ENCODE data around the gene SNAP29. TPM values are rescaled to one million over a fixed set of nuclear protein-coding genes. Genes with fewer than 3 reads are reported as not detected.
"Not testable (repeated sequence)": the region's sequence is repeated elsewhere in the genome, so short reads cannot be mapped to it uniquely, and the experiment has no call there.

The SNAP29 gene
- total RNA-seq, 1 donor from 2014 or later = 18.3 TPM

GRCh38 chr22:20813056-20813455 is 45.8 kb upstream of the SNAP29 start:
- no peak for TF ChIP-seq CTCF (IDR thresholded peaks at IDR 0.05; ENCODE audit: insufficient read depth, low read length, poor library complexity, severe bottlenecking)

GRCh38 chr22:20814221-20814808 is 44.5 kb upstream of the SNAP29 start:
- TF ChIP-seq CTCF (IDR thresholded peaks at IDR 0.05; ENCODE audit: insufficient read depth, low read length, poor library complexity, severe bottlenecking) = no peak
- peaks cover 1% of the 10 kb centered on the region for H3K36me3 ChIP-seq (ENCODE audit: control insufficient read depth, insufficient read depth, low read length)
- no peaks in the 10 kb centered on the region for H3K27me3 ChIP-seq (ENCODE audit: control insufficient read depth, insufficient read depth, low read length)
- no peak overlapping the region for H3K4me3 ChIP-seq (ENCODE audit: low read depth, low read length)
- no peak for DNase-seq (ENCODE audit: low read depth)

More at GRCh38 chr22:20813056-20813455, 45.8 kb upstream of the SNAP29 start:
- Histone ChIP-seq H3K36me3 (ENCODE audit: control insufficient read depth, insufficient read depth, low read length) (peaks cover 1% of the 10 kb centered on the region), H3K27me3 (ENCODE audit: control insufficient read depth, insufficient read depth, low read length) (no peaks in the 10 kb centered on the region), H3K4me3 (ENCODE audit: low read depth, low read length) (no peak overlapping the region)
- no peak for DNase-seq (ENCODE audit: low read depth)

GRCh38 chr22:20815477-20816050 is 43.2 kb upstream of the SNAP29 start:
- DNase-seq (ENCODE audit: low read depth) = no peak
- no peaks in the 10 kb centered on the region for H3K27me3 ChIP-seq (ENCODE audit: control insufficient read depth, insufficient read depth, low read length)
- peaks cover 1% of the 10 kb centered on the region for H3K36me3 ChIP-seq (ENCODE audit: control insufficient read depth, insufficient read depth, low read length)
- no peak for TF ChIP-seq CTCF (IDR thresholded peaks at IDR 0.05; ENCODE audit: insufficient read depth, low read length, poor library complexity, severe bottlenecking)
- H3K4me3 ChIP-seq (ENCODE audit: low read depth, low read length) = no peak overlapping the region

GRCh38 chr22:20816559-20816958 is 42.2 kb upstream of the SNAP29 start:
- H3K4me3 ChIP-seq (ENCODE audit: low read depth, low read length) = no peak overlapping the region
- no peak for TF ChIP-seq CTCF (IDR thresholded peaks at IDR 0.05; ENCODE audit: insufficient read depth, low read length, poor library complexity, severe bottlenecking)
- no peaks in the 10 kb centered on the region for H3K27me3 ChIP-seq (ENCODE audit: control insufficient read depth, insufficient read depth, low read length)
- peaks cover 1% of the 10 kb centered on the region for H3K36me3 ChIP-seq (ENCODE audit: control insufficient read depth, insufficient read depth, low read length)
- no peak for DNase-seq (ENCODE audit: low read depth)

DNA sequence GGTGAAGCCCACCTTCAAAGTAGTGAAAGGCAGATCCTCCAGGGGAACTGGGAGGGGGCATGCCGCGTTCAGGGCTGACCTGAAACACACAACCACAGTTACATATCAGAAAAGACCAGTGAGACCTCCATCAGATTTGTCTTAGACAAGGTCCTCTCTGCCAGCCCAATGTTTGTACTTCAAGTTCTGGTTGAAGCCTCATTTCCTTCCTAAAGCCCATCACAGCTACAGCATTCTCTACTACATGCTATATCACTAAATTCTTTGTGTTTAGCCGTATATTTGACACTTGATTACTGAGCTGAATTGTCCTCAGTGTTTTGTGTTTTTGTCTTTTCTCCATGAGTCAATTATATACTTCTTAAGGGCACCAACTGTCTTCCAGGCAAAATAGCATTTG is 40.3 kb upstream of the SNAP29 start:
- Histone ChIP-seq H3K4me3 (ENCODE audit: low read depth, low read length) (no peak overlapping the region), H3K27me3 (ENCODE audit: control insufficient read depth, insufficient read depth, low read length) (no peaks in the 10 kb centered on the region), H3K36me3 (ENCODE audit: control insufficient read depth, insufficient read depth, low read length) (no peaks in the 10 kb centered on the region)
- DNase-seq (ENCODE audit: low read depth) = no peak
- no peak for TF ChIP-seq CTCF (IDR thresholded peaks at IDR 0.05; ENCODE audit: insufficient read depth, low read length, poor library complexity, severe bottlenecking)

DNA sequence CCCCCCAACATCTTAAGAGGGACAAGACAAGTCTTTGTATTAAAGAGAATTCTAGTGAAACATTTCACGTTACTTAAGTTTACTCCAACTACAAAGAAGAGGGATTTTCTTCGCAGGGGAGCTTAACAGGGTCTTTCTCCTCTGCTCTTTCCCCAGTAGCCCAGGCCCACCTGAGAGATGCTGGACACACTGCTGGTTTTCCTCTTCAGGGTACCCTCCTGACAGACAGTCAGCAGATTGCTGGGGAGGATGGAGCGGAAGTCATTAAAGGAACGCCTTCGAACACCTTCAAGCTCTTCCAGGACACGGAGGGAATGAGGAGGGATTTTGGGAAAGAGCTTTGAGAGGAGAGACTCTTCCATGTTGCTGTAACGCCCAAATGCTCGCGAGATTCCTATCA is 39.3 kb upstream of the SNAP29 start:
- no peak for TF ChIP-seq CTCF (IDR thresholded peaks at IDR 0.05; ENCODE audit: insufficient read depth, low read length, poor library complexity, severe bottlenecking)
- no peak for DNase-seq (ENCODE audit: low read depth)
- H3K27me3 ChIP-seq (ENCODE audit: control insufficient read depth, insufficient read depth, low read length) = no peaks in the 10 kb centered on the region
- no peak overlapping the region for H3K4me3 ChIP-seq (ENCODE audit: low read depth, low read length)
- no peaks in the 10 kb centered on the region for H3K36me3 ChIP-seq (ENCODE audit: control insufficient read depth, insufficient read depth, low read length)

- DNase-seq (ENCODE audit: low read depth); H3K36me3 ChIP-seq (ENCODE audit: control insufficient read depth, insufficient read depth, low read length); H3K27me3 ChIP-seq (ENCODE audit: control insufficient read depth, insufficient read depth, low read length); H3K4me3 ChIP-seq (ENCODE audit: low read depth, low read length): not testable (repeated sequence)
Observed at GRCh38 chr22:20821717-20822239, 37.0 kb upstream of the SNAP29 start.
